Stimulated activated CD8-positive, alpha-beta memory T cell treated with anti-CD3 and anti-CD28 coated beads, Interleukin-12 subunit alpha, Interleukin-12 subunit beta, amount 100 ng/mL, for 24 hours (primary cell): ENCODE results near the gene VTCN1.
"Not testable (repeated sequence)": the region's sequence is repeated elsewhere in the genome, so short reads cannot be mapped to it uniquely, and the experiment has no call there.

Source experiments
- DNase-seq: peaks from one replicate; pipeline ENCODE4 v3.0.0-alpha.2; 2020; ENCODE audit errors: extremely low read depth

Gene VTCN1

GRCh38 chr1:117166076-117166475, 44.7 kb downstream of the VTCN1 start:
- no peak for DNase-seq

GRCh38 chr1:117164209-117164608, 46.5 kb downstream of the VTCN1 start:
- DNase-seq, result no peak

- DNase-seq, result no peak
Observed at GRCh38 chr1:117162816-117163215, 47.9 kb downstream of the VTCN1 start.

- no peak for DNase-seq
Observed at GRCh38 chr1:117161887-117162286, 48.8 kb downstream of the VTCN1 start.

GRCh38 chr1:117151305-117151704, 59.4 kb downstream of the VTCN1 start:
- DNase-seq, result not testable (repeated sequence)

- DNase-seq, result no peak
Observed at GRCh38 chr1:117150316-117150715, 60.4 kb downstream of the VTCN1 start.

GRCh38 chr1:117147856-117148588, 62.7 kb downstream of the VTCN1 start:
- no peak for DNase-seq

- DNase-seq, result no peak
Observed at GRCh38 chr1:117147341-117147831, 63.3 kb downstream of the VTCN1 start.

- DNase-seq, result no peak
Observed at GRCh38 chr1:117146575-117147340, 64.0 kb downstream of the VTCN1 start.

GRCh38 chr1:117146072-117146471, 64.7 kb downstream of the VTCN1 start:
- no peak for DNase-seq

GRCh38 chr1:117143871-117144270, 66.9 kb downstream of the VTCN1 start:
- no peak for DNase-seq

GRCh38 chr1:117143172-117143571, 67.6 kb downstream of the VTCN1 start:
- no peak for DNase-seq

GRCh38 chr1:117142200-117142599, 68.5 kb downstream of the VTCN1 start:
- no peak for DNase-seq

- no peak for DNase-seq
Observed at GRCh38 chr1:117138561-117138960, 72.2 kb downstream of the VTCN1 start.

- DNase-seq, result no peak
Observed at GRCh38 chr1:117138106-117138505, 72.6 kb downstream of the VTCN1 start.

- DNase-seq, result no peak
Observed at GRCh38 chr1:117137281-117137855, 73.4 kb downstream of the VTCN1 start.

- no peak for DNase-seq
Observed at GRCh38 chr1:117136749-117137148, 74.0 kb downstream of the VTCN1 start.

- no peak for DNase-seq
Observed at GRCh38 chr1:117135329-117135728, 75.4 kb downstream of the VTCN1 start.

- no peak for DNase-seq
Observed at GRCh38 chr1:117130526-117130925, 80.2 kb downstream of the VTCN1 start.

GRCh38 chr1:117128323-117129079, 82.2 kb downstream of the VTCN1 start:
- no peak for DNase-seq

GRCh38 chr1:117127795-117128194, 82.9 kb downstream of the VTCN1 start:
- no peak for DNase-seq

GRCh38 chr1:117124661-117125060, 86.1 kb downstream of the VTCN1 start:
- DNase-seq, result no peak
